Right lobe of liver (tissue), 4 donors: ENCODE results near the gene PHETA1.

Source experiments
- CTCF ChIP-seq, 4 donors: fragments of 200-600 bp in 3 of 4; fragments of 450-650 bp in 1 of 4; IDR thresholded peaks; one replicate each; pipeline versions ENCODE4 v1.5.1 to v1.8.0; 2016 to 2022; ENCODE audit warnings: antibody characterized with exemption in 4 of 4, mild to moderate bottlenecking in 2 of 4
- POLR2A ChIP-seq: fragments of 450-650 bp; IDR thresholded peaks from one replicate; pipeline ENCODE4 v1.6.1; 2017; ENCODE audit warnings: antibody characterized with exemption, mild to moderate bottlenecking
- donor health status: DM: no; HTN: no; CAD: no.
- donor health status: DM: no; HTN: no; CAD: no.
- donor health status: DM: no; HTN: yes; CAD: no.

GRCh38 chr12:111377440-111377839 lies 8.5 kb upstream of the PHETA1 start:
- TF ChIP-seq CTCF (IDR thresholded peaks at IDR 0.05) (no peak), POLR2A (no peak)
